Colon (tissue), 2 donors: ENCODE data around the gene FUBP3.

ENCODE experiments used
- FAIRE-seq: peaks from 2 replicates; lab custom pipeline; 2012; peaks lifted over from hg19 to GRCh38; lab: Jason Lieb, UNC
- donor health status: control.
- donor health status: control.

Gene FUBP3

DNA sequence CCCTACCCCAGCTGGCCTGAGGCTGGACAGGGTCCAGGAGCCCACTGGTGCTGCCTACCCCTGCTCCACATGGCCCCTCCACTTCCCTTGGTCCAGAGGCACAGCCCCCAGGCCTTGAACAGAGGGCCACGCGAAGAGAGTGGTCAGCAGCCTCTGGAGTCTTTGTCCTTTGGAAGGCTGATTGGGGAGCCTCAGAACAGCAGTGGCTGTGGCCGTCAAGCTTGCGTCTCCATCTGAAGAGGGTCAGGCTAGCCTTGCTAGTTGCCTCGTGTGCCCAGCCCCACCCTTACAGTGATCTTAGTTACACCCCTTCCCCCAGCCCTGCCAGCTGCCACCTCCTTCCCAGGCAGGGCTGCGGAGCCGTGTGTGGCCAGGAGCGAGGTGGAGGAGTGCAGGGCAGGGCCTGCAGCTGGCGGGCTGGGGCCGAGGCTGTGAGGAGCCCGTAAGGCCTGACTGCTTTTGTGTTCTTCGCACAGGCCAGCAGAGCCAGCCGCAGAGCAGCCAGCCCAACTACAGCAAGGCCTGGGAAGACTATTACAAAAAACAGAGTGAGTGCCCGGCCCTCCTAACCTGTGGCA lies 54.9 kb downstream of the FUBP3 start:
- FAIRE-seq, result no peak

DNA sequence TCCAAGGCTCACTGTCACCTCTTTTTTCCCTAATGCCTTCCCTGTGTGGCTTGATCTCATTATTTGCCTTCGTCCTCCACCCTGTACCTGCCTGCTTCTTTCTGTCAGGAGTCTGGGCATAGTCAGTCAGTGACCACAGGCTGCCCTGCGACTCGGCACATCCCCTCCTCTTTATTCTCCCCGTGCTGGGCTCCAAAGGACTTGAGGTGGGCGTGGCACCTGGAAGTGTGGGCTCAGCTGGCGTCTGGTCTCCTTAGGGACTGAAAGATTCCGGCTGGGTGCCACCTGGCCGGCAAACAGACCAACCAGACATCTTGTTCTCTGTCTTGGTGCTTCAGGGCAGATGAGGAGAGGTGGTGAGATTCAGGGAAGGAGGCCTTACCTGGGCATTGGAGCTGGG lies 55.4 kb downstream of the FUBP3 start:
- no peak for FAIRE-seq

DNA sequence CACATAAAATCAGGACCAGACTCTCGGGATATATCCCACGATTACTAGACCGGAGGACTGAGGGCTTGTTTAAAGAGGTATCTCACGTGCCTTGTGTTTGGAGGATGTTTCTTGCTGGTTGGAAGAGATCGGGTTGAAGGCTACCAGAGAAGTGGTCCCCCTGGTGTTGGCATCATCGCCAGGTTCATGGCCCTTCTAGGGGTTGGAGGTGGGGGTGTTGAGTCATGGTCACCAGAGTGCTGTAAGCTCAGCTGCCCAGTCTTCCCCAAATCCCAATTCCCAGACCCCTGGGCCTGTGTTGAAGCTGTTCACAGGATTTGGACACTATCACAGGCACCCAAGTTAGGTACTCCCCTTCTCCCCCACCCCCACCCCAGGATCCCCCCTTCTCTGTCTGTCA lies 55.9 kb downstream of the FUBP3 start:
- FAIRE-seq, result no peak

DNA sequence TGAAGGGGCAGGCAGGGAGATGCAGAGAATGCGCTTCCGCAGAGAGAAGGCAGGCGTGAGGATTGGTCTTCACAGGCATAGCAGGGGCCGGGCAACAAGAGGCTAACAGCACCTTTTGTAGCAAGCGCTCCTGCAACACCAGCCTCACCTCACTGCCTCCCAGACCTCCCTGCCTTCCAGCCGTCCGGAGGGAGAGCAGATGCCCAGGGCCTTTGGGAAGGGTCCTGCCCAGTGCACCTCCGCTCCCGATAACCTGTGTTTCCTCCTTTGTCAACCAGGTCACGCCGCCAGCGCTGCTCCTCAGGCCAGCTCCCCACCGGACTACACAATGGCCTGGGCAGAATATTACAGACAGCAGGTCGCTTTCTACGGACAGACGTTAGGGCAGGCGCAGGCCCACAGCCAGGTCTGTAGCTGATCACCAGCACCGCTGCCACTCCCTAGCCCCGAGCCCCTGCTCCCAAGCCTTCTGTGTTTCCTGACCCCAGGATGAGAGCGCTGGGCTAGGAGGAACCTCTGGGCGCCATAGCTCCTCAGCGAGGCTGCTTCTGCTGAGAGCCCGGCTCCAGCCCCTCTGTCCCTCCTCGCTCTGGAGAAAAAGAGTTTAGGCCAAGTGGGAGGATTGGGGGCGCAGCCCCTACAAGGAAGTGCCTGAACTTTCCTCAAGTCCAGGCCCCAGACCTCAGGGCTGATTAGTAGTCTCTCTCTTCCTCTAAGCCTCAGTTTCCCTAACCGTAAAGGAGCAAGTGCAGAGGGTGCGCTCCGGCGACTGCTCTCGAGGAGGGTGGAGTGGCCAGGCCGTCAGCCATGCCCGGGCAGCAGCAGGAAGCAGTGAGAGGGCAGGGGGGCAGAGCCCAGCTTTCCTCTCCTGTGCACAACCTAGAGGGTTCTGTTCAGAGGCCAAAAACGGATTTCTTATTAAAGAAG lies 56.6 kb downstream of the FUBP3 start:
- FAIRE-seq, result no peak

- no peak for FAIRE-seq
Observed at GRCh38 chr9:130636648-130637020, 57.3 kb downstream of the FUBP3 start.

- FAIRE-seq, result no peak
Observed at GRCh38 chr9:130638284-130639123, 59.1 kb downstream of the FUBP3 start.

- no peak for FAIRE-seq
Observed at GRCh38 chr9:130639124-130639765, 59.9 kb downstream of the FUBP3 start.

DNA sequence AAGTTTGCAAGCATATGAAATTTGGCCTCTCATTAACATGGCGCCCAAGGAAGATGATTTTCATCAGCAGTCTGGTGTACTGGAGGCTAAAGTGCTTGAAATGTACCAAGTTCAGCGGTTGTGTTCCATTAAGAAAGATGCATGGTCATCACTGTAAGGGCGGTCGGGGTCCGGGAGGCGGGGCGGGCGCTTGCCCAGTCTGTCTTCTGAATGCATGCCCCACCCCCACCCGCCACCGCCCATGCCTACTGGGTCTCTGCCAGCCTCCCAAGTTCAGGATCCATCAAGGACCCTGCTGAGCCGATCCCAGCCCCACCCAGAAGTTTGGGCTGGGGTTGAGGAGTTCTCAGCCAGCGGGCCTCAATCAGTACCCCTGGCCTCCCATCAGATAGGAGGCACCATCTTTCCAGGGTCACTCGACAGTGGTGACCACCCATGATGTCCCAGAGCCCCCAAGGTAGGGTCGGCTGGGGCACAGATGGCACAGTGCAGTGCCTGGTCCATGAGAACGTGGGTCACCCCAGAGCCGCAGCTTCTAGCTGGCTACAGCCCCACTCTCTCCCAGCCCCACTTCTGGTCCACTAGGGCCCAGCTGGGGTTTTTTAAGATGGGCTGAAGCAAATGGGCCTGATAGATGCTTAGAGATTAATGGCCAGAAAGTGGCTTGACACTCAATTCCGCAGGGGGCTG lies 60.6 kb downstream of the FUBP3 start:
- FAIRE-seq, result no peak

DNA sequence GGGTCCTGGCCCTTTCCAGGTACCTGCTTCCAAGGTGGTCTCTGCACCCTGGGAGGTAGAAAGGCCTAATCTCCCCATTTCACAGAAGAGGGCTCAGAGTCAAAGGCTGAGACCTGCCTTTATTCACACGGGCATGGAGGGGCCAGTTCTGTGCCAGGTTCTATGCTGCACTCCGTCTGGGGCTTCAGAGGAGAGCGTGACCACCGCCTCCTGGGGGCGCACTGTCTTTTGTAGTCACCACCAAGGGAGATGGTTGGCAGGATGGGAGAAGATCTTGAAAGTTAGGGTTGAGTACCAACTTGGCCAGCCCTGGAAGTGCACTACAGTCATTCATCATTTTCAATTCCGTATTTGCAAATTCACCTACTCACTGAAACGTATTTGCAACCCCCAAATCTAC lies 61.3 kb downstream of the FUBP3 start:
- FAIRE-seq, result no peak

GRCh38 chr9:130642926-130643325 lies 63.5 kb downstream of the FUBP3 start:
- no peak for FAIRE-seq

GRCh38 chr9:130651221-130651620 lies 71.8 kb downstream of the FUBP3 start:
- FAIRE-seq, result no peak

- FAIRE-seq, result no peak
Observed at GRCh38 chr9:130651752-130652151, 72.4 kb downstream of the FUBP3 start.

DNA sequence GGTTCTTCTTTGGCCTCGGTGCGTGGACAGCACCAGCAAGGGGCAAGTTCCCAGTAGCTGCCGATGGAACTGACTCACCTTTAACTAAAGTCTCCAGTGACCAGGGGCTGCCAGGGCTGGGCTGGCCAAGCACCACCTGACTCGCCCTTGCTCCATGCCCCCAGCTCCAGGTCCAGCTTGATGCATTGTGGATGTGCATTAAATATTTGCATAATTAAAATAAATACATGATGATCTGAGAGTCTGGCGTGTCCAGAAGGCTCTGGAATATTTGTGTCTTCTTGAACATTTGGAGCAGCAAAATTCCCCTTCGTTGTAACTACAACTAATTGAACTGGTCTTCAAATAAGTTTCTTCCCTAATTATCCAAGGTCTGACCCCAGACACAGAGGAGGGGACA lies 75.5 kb downstream of the FUBP3 start:
- FAIRE-seq, result no peak

GRCh38 chr9:130658893-130659698 lies 79.7 kb downstream of the FUBP3 start:
- no peak for FAIRE-seq

GRCh38 chr9:130659699-130660248 lies 80.4 kb downstream of the FUBP3 start:
- no peak for FAIRE-seq

GRCh38 chr9:130660326-130660682 lies 80.9 kb downstream of the FUBP3 start:
- FAIRE-seq, result no peak

DNA sequence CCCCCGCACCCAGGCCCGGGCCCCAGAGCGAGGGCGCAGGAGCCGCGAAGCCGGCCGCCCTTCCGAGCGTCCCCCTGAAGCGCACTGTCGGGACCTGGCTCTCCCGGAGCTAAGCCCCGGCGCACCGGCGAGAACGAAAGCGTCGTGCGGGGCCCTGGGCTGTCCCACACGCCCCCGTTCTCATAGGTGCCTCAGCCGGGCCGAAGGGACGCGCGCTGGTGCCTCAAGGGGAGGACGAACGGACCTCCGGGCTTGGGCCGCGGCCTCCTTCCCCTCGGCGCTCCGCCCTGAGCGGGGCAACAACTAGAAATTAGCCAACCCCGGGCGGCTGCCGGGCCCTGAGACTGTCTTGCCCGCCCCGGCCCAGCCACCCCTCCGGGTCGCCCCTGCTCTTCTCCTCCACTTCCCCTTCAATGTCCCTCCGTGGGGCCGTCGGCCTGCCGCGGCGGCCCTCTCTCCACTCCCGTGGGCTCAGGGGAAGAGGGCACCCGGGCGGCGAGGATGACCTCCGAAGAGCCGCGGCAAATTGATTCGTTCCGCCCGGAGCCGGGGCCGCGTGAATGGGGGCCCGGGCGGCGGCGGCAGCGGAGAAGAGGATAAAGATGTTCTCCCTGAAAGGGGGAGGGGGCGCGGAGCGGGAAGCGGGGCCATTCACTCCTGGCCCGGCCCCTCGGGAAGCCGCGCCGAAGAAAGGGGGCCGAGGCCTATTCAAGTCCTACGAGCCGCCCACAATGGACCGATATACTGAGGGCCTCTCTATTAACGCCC lies 81.5 kb downstream of the FUBP3 start:
- no peak for FAIRE-seq

GRCh38 chr9:130661451-130662098 lies 82.2 kb downstream of the FUBP3 start:
- FAIRE-seq, result no peak
